ENCODE results near the gene ERGIC1. TPM values are rescaled to one million over a fixed set of nuclear protein-coding genes. Genes with fewer than 3 reads are reported as not detected.

ERGIC1 gene
- total RNA-seq, 1 experiment from 2014 or later = 77.0 TPM

GRCh38 chr5:172825610-172826204, 8.3 kb upstream of the ERGIC1 start:
- H4K91ac ChIP-seq (ENCODE audit: insufficient read length, low read depth, low read length) = no peak overlapping the region
- no peaks in the 10 kb centered on the region; the same call in 1 of the 2 replicates for H3K4me1 ChIP-seq (ENCODE audit: insufficient read depth, low read length)
- H3K79me1 ChIP-seq (ENCODE audit: insufficient read depth, low read depth, low read length, poor library complexity, severe bottlenecking) = no peaks in the 10 kb centered on the region
- no peak overlapping the region for H2AFZ ChIP-seq (ENCODE audit: low read length)
- H3K4me3 Mint-ChIP-seq = no peak overlapping the region; a peak in 1 of 5 replicates
- H4K8ac ChIP-seq (replicated peaks; ENCODE audit: insufficient read length, low read depth, low read length) = no peak overlapping the region
- H3K36me3 Mint-ChIP-seq (ENCODE audit: insufficient read depth in 1 of 3, low read depth in 3 of 3) = peaks cover 0 to 18% (median 10%) of the 10 kb centered on the region in 3 experiments; a peak in 4 of 7 replicates
- peaks cover 22 to 27% of the 10 kb centered on the region in 2 experiments for H3K4me1 Mint-ChIP-seq
- no peak overlapping the region for H3T11ph ChIP-seq (ENCODE audit: low read length)
- no peak overlapping the region for H3K4ac ChIP-seq (ENCODE audit: low read depth, low read length)
- H3K27me3 ChIP-seq (ENCODE audit: insufficient read depth, low read length) = no peaks in the 10 kb centered on the region
- no peak overlapping the region for H2AK5ac ChIP-seq (ENCODE audit: insufficient read length, low read length)
- H3K18ac ChIP-seq (ENCODE audit: insufficient read length, low read depth, low read length) = no peak overlapping the region
- no peak overlapping the region for H3K56ac ChIP-seq (ENCODE audit: insufficient read length, low read depth, low read length)
- H3K27ac ChIP-seq (ENCODE audit: insufficient read length, low read depth, low read length) = no peak overlapping the region
- H2BK12ac ChIP-seq (ENCODE audit: insufficient read length, low read depth, low read length) = no peak overlapping the region
- peaks cover 14 to 16% of the 10 kb centered on the region in 2 experiments for H3K9me3 Mint-ChIP-seq
- no peak overlapping the region for H3K27ac Mint-ChIP-seq
- DNase-seq = no peak
- no peak overlapping the region for H3K23ac ChIP-seq (ENCODE audit: insufficient read length, low read depth, low read length)
- no peaks in the 10 kb centered on the region for H3K9me3 ChIP-seq (ENCODE audit: control insufficient read depth, low read depth, low read length)
- no peak overlapping the region for H3K4me2 ChIP-seq (ENCODE audit: insufficient read depth, insufficient read length, low read length)
- WGBS (ENCODE audit: extremely low coverage, insufficient read length, low lambda C conversion rate) = no CpG with 5 or more reads among the region's 2 CpGs
- no peak overlapping the region for H2BK20ac ChIP-seq (ENCODE audit: low read depth, low read length, poor library complexity, severe bottlenecking)
- no peak overlapping the region for H2BK120ac ChIP-seq (ENCODE audit: low read depth, low read length, poor library complexity, severe bottlenecking)
- H2BK5ac ChIP-seq (ENCODE audit: insufficient read length, low read length) = no peak overlapping the region
- H3K79me2 ChIP-seq (ENCODE audit: insufficient read depth, low read length) = no peaks in the 10 kb centered on the region
- H4K20me1 ChIP-seq (ENCODE audit: control insufficient read depth, insufficient read depth, insufficient read length) = no peaks in the 10 kb centered on the region
- H3K23me2 ChIP-seq (ENCODE audit: insufficient read length, low read depth, low read length, poor library complexity, severe bottlenecking) = no peaks in the 10 kb centered on the region
- no peak overlapping the region for H3K9ac ChIP-seq (ENCODE audit: extremely low read depth, insufficient read length, low read length)
- TF ChIP-seq CTCF (conservative IDR thresholded peaks at IDR 0.05) = no peak
- peaks cover 27% of the 10 kb centered on the region for H3K27me3 Mint-ChIP-seq (ENCODE audit: low read depth)
- no peak overlapping the region for H4K5ac ChIP-seq (ENCODE audit: insufficient read length, low read depth, low read length)
- no peak overlapping the region for H2BK15ac ChIP-seq (ENCODE audit: low read depth, low read length)
- no peak overlapping the region for H3K14ac ChIP-seq (ENCODE audit: insufficient read depth, low read length)

All from H9 (cell line).